IMR-90 (cell line): ENCODE measurements around the gene ANK2. TPM values are rescaled to one million over a fixed set of nuclear protein-coding genes. Genes with fewer than 3 reads are reported as not detected.

Experiments used
- ATAC-seq: fragments of 200-7000 bp; cut with Tn5 transposase; 2 replicates; pipeline ENCODE4 v1.9.1; 2020; ENCODE audit warnings: low read depth, mild to moderate bottlenecking, moderate library complexity
- BruUV-seq: library from RNA; stranded (reverse); fragments of 400-500 nt; replicated peaks from 2 replicates; lab custom pipeline; 2021; lab: Mats Ljungman, UMichigan
- CTCF ChIA-PET: fragments of 300-600 bp; formaldehyde crosslinking; extraction: SDS; loops from one replicate; lab custom pipeline; 2021; ENCODE audit warnings: antibody characterized with exemption; lab: Yijun Ruan, JAX
- POLR2A ChIA-PET: fragments of 300-600 bp; sonication (Branson Sonifier 250); formaldehyde crosslinking; loops from one replicate; lab custom pipeline; 2022; ENCODE audit warnings: antibody characterized with exemption; ENCODE audit not compliant: unreplicated experiment; lab: Charles Lee
- DNase-seq: peaks from one replicate; pipeline ENCODE4 v3.0.0; 2013
- H2AFZ ChIP-seq: replicated peaks from 2 replicates; pipeline ENCODE3; 2013; ENCODE audit warnings: low read length, mild to moderate bottlenecking; ENCODE audit not compliant: poor library complexity
- H2AK5ac ChIP-seq: 2 replicates; pipeline ENCODE4 v1.6.1; 2013; ENCODE audit warnings: low read depth, low read length, inconsistent platforms
- H2AK9ac ChIP-seq: replicated peaks from 2 replicates; pipeline ENCODE3; 2013; ENCODE audit warnings: mild to moderate bottlenecking, low read depth, low read length, moderate library complexity; ENCODE audit not compliant: poor library complexity
- H2BK120ac ChIP-seq: 2 replicates; pipeline ENCODE4 v1.6.1; 2013; ENCODE audit warnings: low read depth, low read length, inconsistent platforms
- H2BK15ac ChIP-seq: 3 replicates; pipeline ENCODE4 v1.6.1; 2013; ENCODE audit warnings: low read depth, low read length, inconsistent platforms
- H2BK20ac ChIP-seq: 2 replicates; pipeline ENCODE4 v1.6.1; 2013; ENCODE audit warnings: low read depth, mild to moderate bottlenecking, inconsistent platforms, low read length, moderate library complexity
- H2BK5ac ChIP-seq: 2 replicates; pipeline ENCODE4 v1.6.1; 2013; ENCODE audit warnings: mild to moderate bottlenecking, low read depth, low read length, inconsistent platforms; ENCODE audit not compliant: poor library complexity, severe bottlenecking
- H3K14ac ChIP-seq: replicated peaks from 2 replicates; pipeline ENCODE4 v1.6.1; 2013; ENCODE audit warnings: low read depth, low read length, inconsistent platforms
- H3K18ac ChIP-seq: 2 replicates; pipeline ENCODE4 v1.6.1; 2013; ENCODE audit warnings: low read depth, low read length, control low read depth
- H3K23ac ChIP-seq: 2 replicates; pipeline ENCODE4 v1.6.1; 2013; ENCODE audit warnings: low read depth, low read length, inconsistent platforms
- H3K27ac ChIP-seq: 2 replicates; pipeline ENCODE4 v1.5.1; 2013; ENCODE audit warnings: mild to moderate bottlenecking, control low read depth, low read length; ENCODE audit not compliant: insufficient read depth
- H3K27me3 ChIP-seq: 2 replicates; pipeline ENCODE4 v1.6.1; 2013; ENCODE audit warnings: low read length; ENCODE audit not compliant: control insufficient read depth, insufficient read depth
- H3K36me3 ChIP-seq: 2 replicates; pipeline ENCODE4 v1.6.1; 2013; ENCODE audit warnings: low read length, mixed read lengths; ENCODE audit not compliant: control insufficient read depth, insufficient read depth
- H3K4ac ChIP-seq: 2 replicates; pipeline ENCODE4 v1.6.1; 2013; ENCODE audit warnings: low read depth, low read length, inconsistent platforms
- H3K4me1 ChIP-seq: 2 replicates; pipeline ENCODE4 v1.6.1; 2013; ENCODE audit warnings: low read length, mixed read lengths; ENCODE audit not compliant: control insufficient read depth, insufficient read depth
- H3K4me2 ChIP-seq: 2 replicates; pipeline ENCODE4 v1.6.1; 2013; ENCODE audit warnings: low read depth, mild to moderate bottlenecking, control low read depth, low read length, moderate library complexity
- H3K4me3 ChIP-seq: 2 replicates; pipeline ENCODE4 v1.5.1; 2013; ENCODE audit warnings: low read depth, mild to moderate bottlenecking, control low read depth, low read length, moderate library complexity; ENCODE audit not compliant: insufficient read depth
- H3K56ac ChIP-seq: 2 replicates; pipeline ENCODE4 v1.6.1; 2013; ENCODE audit warnings: low read length, inconsistent platforms; ENCODE audit not compliant: insufficient read depth; ENCODE audit errors: extremely low read depth
- H3K79me1 ChIP-seq, 2 experiments: 2 replicates each; pipeline ENCODE4 v1.6.1; 2013; ENCODE audit warnings: low read length in 2 of 2, inconsistent platforms in 1 of 2, low read depth in 1 of 2
- H3K9ac ChIP-seq: 2 replicates; pipeline ENCODE4 v1.6.1; 2013; ENCODE audit warnings: low read depth, low read length, control low read depth
- H3K9me1 ChIP-seq: 2 replicates; pipeline ENCODE4 v1.6.1; 2013; ENCODE audit warnings: low read length, inconsistent platforms; ENCODE audit not compliant: insufficient read depth
- H3K9me3 ChIP-seq: 2 replicates; pipeline ENCODE4 v1.6.1; 2013; ENCODE audit warnings: low read length; ENCODE audit not compliant: control insufficient read depth, insufficient read depth
- H4K20me1 ChIP-seq: 2 replicates; pipeline ENCODE4 v1.6.1; 2013; ENCODE audit warnings: low read length, inconsistent platforms; ENCODE audit not compliant: insufficient read depth
- H4K5ac ChIP-seq: 2 replicates; pipeline ENCODE4 v1.6.1; 2013; ENCODE audit warnings: mild to moderate bottlenecking, low read depth, low read length, control low read depth
- H4K8ac ChIP-seq, 2 experiments: 2 replicates each; pipeline ENCODE4 v1.6.1; 2013; ENCODE audit warnings: low read depth in 2 of 2, low read length in 2 of 2, control low read depth in 1 of 2, inconsistent platforms in 1 of 2
- H4K91ac ChIP-seq: 2 replicates; pipeline ENCODE4 v1.6.1; 2013; ENCODE audit warnings: low read depth, low read length, inconsistent platforms; ENCODE audit not compliant: insufficient read depth
- CHD1 ChIP-seq: IDR thresholded peaks from 2 replicates; pipeline ENCODE4 v1.6.1; 2012; ENCODE audit warnings: low read depth, low read length, improper control_type of control experiment
- ELK1 ChIP-seq: fragments of 150-350 bp; IDR thresholded peaks from 2 replicates; pipeline ENCODE4 v1.6.1; 2016; ENCODE audit warnings: low read depth, mild to moderate bottlenecking, low read length, moderate library complexity, borderline replicate concordance
- FOS ChIP-seq: fragments of 150-350 bp; IDR thresholded peaks from 2 replicates; pipeline ENCODE4 v1.6.1; 2016; ENCODE audit warnings: low read depth, low read length
- WGBS, 2 experiments: methylation state at CpG; one replicate each; pipeline versions ENCODE4 v1.1.5 to v1.1.7; 2013; ENCODE audit warnings: missing lambda C conversion rate in 2 of 2; ENCODE audit not compliant: insufficient read length in 1 of 2; ENCODE audit errors: extremely low coverage in 2 of 2; 5-methylcytosine and 5-hydroxymethylcytosine counted together
- dilution Hi-C: fragments of 300-500 bp; cut with HindIII; formaldehyde crosslinking; loops from one replicate; pipeline ENCODE4 v1.14.3; 2018; ENCODE audit warnings: low sequenced_read_pairs; ENCODE audit not compliant: unreplicated experiment
- in situ Hi-C: fragments of 300-500 bp; cut with MboI; formaldehyde crosslinking; loops from 3 replicates; pipeline ENCODE4 v1.14.3; 2019; ENCODE audit warnings: low sequenced_read_pairs, inconsistent platforms, mixed read lengths
- intact Hi-C: fragments of 100-400 bp; cut with micrococcal nuclease; formaldehyde crosslinking; loops from 2 replicates; pipeline ENCODE4 v1.10.0; 2022
- polyA plus RNA-seq, 3 experiments: library from polyadenylated mRNA; depleted of rRNA; stranded (reverse); fragments of >200 nt; gene quantifications; 2 replicates each; pipeline ENCODE4 v1.2.3, GENCODE V29; 2012; ENCODE audit warnings: low replicate concordance in 1 of 3
- total RNA-seq: library from RNA; depleted of rRNA; stranded (reverse); fragments of >200 nt; gene quantifications from 2 replicates; pipeline ENCODE4 v1.2.3, GENCODE V29; 2012

Gene ANK2
- total and polyA plus RNA-seq, 2 of the 4 experiments (the other 2 are of a cell fraction) = 0.82 to 6.6 TPM

GRCh38 chr4:113083346-113083745 is 33.9 kb downstream of the ANK2 start:
- no peak overlapping the region for H2AFZ ChIP-seq
- H2BK20ac ChIP-seq = no peak overlapping the region
- no peaks in the 10 kb centered on the region for H3K36me3 ChIP-seq
- H4K5ac ChIP-seq = no peak overlapping the region
- H2BK120ac ChIP-seq = no peak overlapping the region
- no peak overlapping the region for H3K4ac ChIP-seq
- H2BK5ac ChIP-seq = no peak overlapping the region
- ChIA-PET POLR2A (no interaction called here), CTCF (no interaction called here)
- no peak overlapping the region for H3K27ac ChIP-seq
- no peak overlapping the region for H3K9ac ChIP-seq
- H3K4me1 ChIP-seq = no peaks in the 10 kb centered on the region
- no peak overlapping the region for H3K4me2 ChIP-seq
- H3K9me3 ChIP-seq = no peaks in the 10 kb centered on the region
- H2BK15ac ChIP-seq = no peak overlapping the region
- no peaks in the 10 kb centered on the region for H3K27me3 ChIP-seq
- no peaks in the 10 kb centered on the region for H4K20me1 ChIP-seq
- DNase-seq (no peak), ATAC-seq (no peak)
- no peak overlapping the region for H3K4me3 ChIP-seq
- intact Hi-C loops = no loop called here
- no peak overlapping the region for H4K8ac ChIP-seq
- BruUV-seq = no TSS peak
- H3K9me1 ChIP-seq = no peaks in the 10 kb centered on the region
- no peak overlapping the region for H3K23ac ChIP-seq
- in situ Hi-C loops = no loop called here
- no peak overlapping the region for H2AK9ac ChIP-seq
- no peak overlapping the region for H4K91ac ChIP-seq
- dilution Hi-C loops = no loop called here
- H3K18ac ChIP-seq = no peak overlapping the region
- TF ChIP-seq CHD1 (no peak), ELK1 (no peak), FOS (no peak)
- no peaks in the 10 kb centered on the region for H3K79me1 ChIP-seq
- no CpG with 5 or more reads among the region's 1 CpG for whole genome bisulfite sequencing, 2 experiments
- no peak overlapping the region for H3K56ac ChIP-seq
- H2AK5ac ChIP-seq = no peak overlapping the region
- H3K14ac ChIP-seq = no peak overlapping the region
